Suprapubic skin (tissue), 4 donors: ENCODE results near the gene HDAC7.

Experiments used
- EP300 ChIP-seq: sonication (generic); formaldehyde crosslinking; IDR thresholded peaks from one replicate; pipeline ENCODE4 v1.6.1; 2017; ENCODE audit warnings: antibody characterized with exemption
- POLR2A ChIP-seq, 2 donors: fragments of 450-650 bp; IDR thresholded peaks; one replicate each; pipeline ENCODE4 v1.6.1; 2017; ENCODE audit warnings: antibody characterized with exemption in 2 of 2, mild to moderate bottlenecking in 2 of 2, moderate library complexity in 2 of 2
- POLR2AphosphoS5 ChIP-seq, 3 donors: sonication (generic); formaldehyde crosslinking; IDR thresholded peaks; one replicate each; pipeline ENCODE4 v1.6.1; 2017; ENCODE audit warnings: antibody characterized with exemption in 3 of 3
- TF ChIP-seq, protein P1 (sequence below), 2 donors: fragments of 200-600 bp in 1 of 2; fragments of 450-650 bp in 1 of 2; sonication (generic) in 1 of 2; IDR thresholded peaks; one replicate each; pipeline ENCODE4 v1.5.1; 2016 to 2019; ENCODE audit warnings: antibody characterized with exemption in 2 of 2, mild to moderate bottlenecking in 1 of 2, moderate library complexity in 1 of 2

DNA sequence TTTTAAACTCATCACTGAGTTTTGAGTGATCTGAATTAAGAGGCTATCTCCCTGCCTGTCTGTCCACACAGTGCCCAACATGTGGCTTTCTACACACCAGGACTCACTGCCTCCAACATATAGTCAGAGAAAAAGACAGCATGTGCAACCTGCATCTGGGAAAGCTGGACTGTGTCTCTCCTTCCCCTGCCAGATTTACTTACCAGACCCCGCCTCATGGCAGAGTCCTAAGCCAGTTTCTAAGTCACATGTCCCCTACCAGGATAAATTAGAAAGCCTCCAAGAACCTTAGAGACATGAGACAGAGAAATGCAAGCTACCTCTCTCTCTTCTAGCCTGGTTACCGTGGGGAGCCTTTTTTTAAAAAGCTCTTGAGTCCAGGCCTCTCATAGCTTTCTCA is 2.7 kb upstream of the HDAC7 start:
- TF ChIP-seq, protein P1, sequence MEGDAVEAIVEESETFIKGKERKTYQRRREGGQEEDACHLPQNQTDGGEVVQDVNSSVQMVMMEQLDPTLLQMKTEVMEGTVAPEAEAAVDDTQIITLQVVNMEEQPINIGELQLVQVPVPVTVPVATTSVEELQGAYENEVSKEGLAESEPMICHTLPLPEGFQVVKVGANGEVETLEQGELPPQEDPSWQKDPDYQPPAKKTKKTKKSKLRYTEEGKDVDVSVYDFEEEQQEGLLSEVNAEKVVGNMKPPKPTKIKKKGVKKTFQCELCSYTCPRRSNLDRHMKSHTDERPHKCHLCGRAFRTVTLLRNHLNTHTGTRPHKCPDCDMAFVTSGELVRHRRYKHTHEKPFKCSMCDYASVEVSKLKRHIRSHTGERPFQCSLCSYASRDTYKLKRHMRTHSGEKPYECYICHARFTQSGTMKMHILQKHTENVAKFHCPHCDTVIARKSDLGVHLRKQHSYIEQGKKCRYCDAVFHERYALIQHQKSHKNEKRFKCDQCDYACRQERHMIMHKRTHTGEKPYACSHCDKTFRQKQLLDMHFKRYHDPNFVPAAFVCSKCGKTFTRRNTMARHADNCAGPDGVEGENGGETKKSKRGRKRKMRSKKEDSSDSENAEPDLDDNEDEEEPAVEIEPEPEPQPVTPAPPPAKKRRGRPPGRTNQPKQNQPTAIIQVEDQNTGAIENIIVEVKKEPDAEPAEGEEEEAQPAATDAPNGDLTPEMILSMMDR (IDR thresholded peaks at IDR 0.05) = no peak
- no peak for TF ChIP-seq POLR2A (IDR thresholded peaks at IDR 0.05)
- no peak for TF ChIP-seq POLR2AphosphoS5 (IDR thresholded peaks at IDR 0.05)
- TF ChIP-seq EP300 = no peak
